HEK293T (cell line): ENCODE results near the gene CTPS2.

Source experiments
- CTCF ChIA-PET: fragments of 350-600 bp; formaldehyde crosslinking; extraction: SDS; loops from one replicate; lab custom pipeline; 2021; ENCODE audit warnings: antibody characterized with exemption, inconsistent platforms; lab: Yijun Ruan, JAX
- POLR2A ChIA-PET: fragments of 350-600 bp; formaldehyde crosslinking; extraction: SDS; loops from one replicate; lab custom pipeline; 2020; ENCODE audit warnings: antibody characterized with exemption, inconsistent platforms; lab: Yijun Ruan, JAX
- DNase-seq: peaks from one replicate; pipeline ENCODE4 v3.0.0; 2012; ENCODE audit warnings: mixed read lengths; ENCODE audit errors: extremely low spot score
- ARNT ChIP-seq: fragments of 450-650 bp; IDR thresholded peaks from 2 replicates; pipeline ENCODE4 v1.6.1; 2017; ENCODE audit warnings: mild to moderate bottlenecking
- BHLHE40 ChIP-seq: fragments of 450-650 bp; IDR thresholded peaks from 2 replicates; pipeline ENCODE4 v1.6.1; 2016; ENCODE audit warnings: mild to moderate bottlenecking, moderate library complexity, borderline replicate concordance
- CTBP1 ChIP-seq: fragments of 450-650 bp; IDR thresholded peaks from 2 replicates; pipeline ENCODE4 v1.6.1; 2016; ENCODE audit warnings: borderline replicate concordance
- ELF4 ChIP-seq: fragments of 450-650 bp; IDR thresholded peaks from 2 replicates; pipeline ENCODE4 v1.6.1; 2017; ENCODE audit warnings: antibody characterized with exemption
- FOXA1 ChIP-seq: fragments of 450-650 bp; IDR thresholded peaks from 2 replicates; pipeline ENCODE4 v1.6.1; 2016; ENCODE audit warnings: mild to moderate bottlenecking
- FOXK2 ChIP-seq: fragments of 450-650 bp; IDR thresholded peaks from 2 replicates; pipeline ENCODE4 v1.6.1; 2016; ENCODE audit warnings: mild to moderate bottlenecking
- FOXM1 ChIP-seq: fragments of 450-650 bp; IDR thresholded peaks from 2 replicates; pipeline ENCODE4 v1.6.1; 2017; ENCODE audit warnings: mild to moderate bottlenecking, borderline replicate concordance
- HDGF ChIP-seq: fragments of 450-650 bp; IDR thresholded peaks from 2 replicates; pipeline ENCODE4 v1.6.1; 2017; ENCODE audit warnings: antibody characterized with exemption, borderline replicate concordance
- L3MBTL2 ChIP-seq: fragments of 450-650 bp; conservative IDR thresholded peaks from 2 replicates; pipeline ENCODE4 v1.6.1; 2016; ENCODE audit warnings: mild to moderate bottlenecking
- LEF1 ChIP-seq: fragments of 450-650 bp; IDR thresholded peaks from 2 replicates; pipeline ENCODE4 v1.6.1; 2017; ENCODE audit warnings: mild to moderate bottlenecking, borderline replicate concordance
- NFRKB ChIP-seq: fragments of 450-650 bp; IDR thresholded peaks from 2 replicates; pipeline ENCODE4 v1.6.1; 2016; ENCODE audit warnings: mild to moderate bottlenecking, moderate library complexity
- PKNOX1 ChIP-seq: fragments of 450-650 bp; IDR thresholded peaks from 2 replicates; pipeline ENCODE4 v1.6.1; 2016
- SP1 ChIP-seq: fragments of 450-650 bp; IDR thresholded peaks from 2 replicates; pipeline ENCODE4 v1.6.1; 2017
- SUZ12 ChIP-seq: fragments of 450-650 bp; IDR thresholded peaks from 2 replicates; pipeline ENCODE4 v1.6.1; 2016; ENCODE audit warnings: mild to moderate bottlenecking
- TARDBP ChIP-seq: fragments of 450-650 bp; IDR thresholded peaks from 2 replicates; pipeline ENCODE4 v1.6.1; 2016
- ZNF384 ChIP-seq: fragments of 450-650 bp; IDR thresholded peaks from 2 replicates; pipeline ENCODE4 v1.6.1; 2016

Gene CTPS2

GRCh38 chrX:16662402-16662801 lies 50.1 kb downstream of the CTPS2 start:
- DNase-seq, result no peak
- TF ChIP-seq FOXA1 (no peak), LEF1 (no peak), PKNOX1 (no peak), FOXK2 (no peak), SUZ12 (no peak), ELF4 (no peak), NFRKB (no peak), ZNF384 (no peak), FOXM1 (no peak), TARDBP (no peak), SP1 (no peak), CTBP1 (no peak), ARNT (no peak), HDGF (no peak), BHLHE40 (no peak), L3MBTL2 (no peak)
- CTCF ChIA-PET, result no interaction called here
- POLR2A ChIA-PET, result no interaction called here

- CTCF ChIA-PET, result no interaction called here
These were observed 51.0 kb downstream of the CTPS2 start for GRCh38 chrX:16661495-16661894.

GRCh38 chrX:16659321-16659720 lies 53.1 kb downstream of the CTPS2 start:
- POLR2A ChIA-PET, result no interaction called here
- CTCF ChIA-PET, result no interaction called here
- TF ChIP-seq PKNOX1 (no peak), FOXK2 (no peak), ELF4 (no peak), L3MBTL2 (no peak), CTBP1 (no peak), HDGF (no peak), TARDBP (no peak), LEF1 (no peak), NFRKB (no peak)
- DNase-seq, result no peak

More at GRCh38 chrX:16661495-16661894, 51.0 kb downstream of the CTPS2 start:
- DNase-seq, result no peak
- TF ChIP-seq LEF1 (no peak), ELF4 (no peak), PKNOX1 (no peak), TARDBP (no peak), FOXK2 (no peak), NFRKB (no peak), HDGF (no peak), ARNT (no peak), FOXM1 (no peak), BHLHE40 (no peak), ZNF384 (no peak), FOXA1 (no peak), CTBP1 (no peak), L3MBTL2 (no peak), SUZ12 (no peak), SP1 (no peak)
- POLR2A ChIA-PET, result no interaction called here

- ChIA-PET POLR2A (no interaction called here), CTCF (no interaction called here)
- no peak for DNase-seq
- no peak for TF ChIP-seq NFRKB
- TF ChIP-seq FOXM1, result no peak
- TF ChIP-seq PKNOX1, result no peak
- TF ChIP-seq ZNF384, result no peak
These were observed 54.2 kb downstream of the CTPS2 start for GRCh38 chrX:16658284-16658683.

- POLR2A ChIA-PET, result no interaction called here
- no peak for TF ChIP-seq ELF4
- no peak for TF ChIP-seq TARDBP
- no peak for TF ChIP-seq L3MBTL2
- TF ChIP-seq BHLHE40, result no peak
- TF ChIP-seq LEF1, result no peak
- TF ChIP-seq SP1, result no peak
- no peak for TF ChIP-seq ARNT
- CTCF ChIA-PET, result no interaction called here
These were observed 58.4 kb downstream of the CTPS2 start for GRCh38 chrX:16654093-16654492.

GRCh38 chrX:16653424-16653823 lies 59.0 kb downstream of the CTPS2 start:
- ChIA-PET POLR2A (no interaction called here), CTCF (no interaction called here)
- TF ChIP-seq SUZ12, result no peak
- TF ChIP-seq FOXA1, result no peak
- TF ChIP-seq BHLHE40, result no peak
- no peak for TF ChIP-seq ARNT
- TF ChIP-seq ZNF384, result no peak
- no peak for TF ChIP-seq PKNOX1
- TF ChIP-seq FOXK2, result no peak
- TF ChIP-seq CTBP1, result no peak
- TF ChIP-seq FOXM1, result no peak
- no peak for TF ChIP-seq NFRKB
- DNase-seq, result no peak

More at GRCh38 chrX:16654093-16654492, 58.4 kb downstream of the CTPS2 start:
- DNase-seq, result no peak
